HK-2 (cell line): ENCODE measurements around the gene CCDC61.

Experiments
- DNase-seq: peaks from one replicate; pipeline ENCODE4 v3.0.0-alpha.2; 2018; ENCODE audit not compliant: unreplicated experiment

Gene CCDC61

GRCh38 chr19:45973553-45974338 is 21.5 kb upstream of the CCDC61 start, which contains the start of gene NOVA2:
Gene NOVA2, minus strand, starts transcription at chr19:45973865. Its CDS starts 514 bp downstream, at chr19:45973351.
- peak; percentile 13 for DNase-seq

GRCh38 chr19:45975306-45976070 is 19.8 kb upstream of the CCDC61 start:
- no peak for DNase-seq

- no peak for DNase-seq
Observed at GRCh38 chr19:45976178-45976577, 19.1 kb upstream of the CCDC61 start.

- no peak for DNase-seq
Observed at GRCh38 chr19:45978156-45978555, 17.1 kb upstream of the CCDC61 start.

- no peak for DNase-seq
Observed at GRCh38 chr19:45981350-45981749, 13.9 kb upstream of the CCDC61 start.

GRCh38 chr19:45985321-45985720 is 9.9 kb upstream of the CCDC61 start:
- DNase-seq = no peak

GRCh38 chr19:45990113-45990728 is 5.0 kb upstream of the CCDC61 start:
- DNase-seq = no peak

- DNase-seq = no peak
Observed at GRCh38 chr19:45994456-45994997, 740 bp upstream of the CCDC61 start.

- no peak for DNase-seq
Observed at GRCh38 chr19:45995715-45996385, 583 bp downstream of the CCDC61 start.

- no peak for DNase-seq
Observed at GRCh38 chr19:45996933-45997332, 1.7 kb downstream of the CCDC61 start.

- no peak for DNase-seq
Observed at GRCh38 chr19:45998834-45999233, 3.6 kb downstream of the CCDC61 start.

- DNase-seq = no peak
Observed at GRCh38 chr19:45999653-46000121, 4.4 kb downstream of the CCDC61 start.

- no peak for DNase-seq
Observed at GRCh38 chr19:46000491-46001246, 5.4 kb downstream of the CCDC61 start.

GRCh38 chr19:46002678-46003275 is 7.5 kb downstream of the CCDC61 start:
- DNase-seq = no peak

- DNase-seq = no peak
Observed at GRCh38 chr19:46006411-46006810, 11.1 kb downstream of the CCDC61 start.

GRCh38 chr19:46009530-46010510 is 14.6 kb downstream of the CCDC61 start:
- DNase-seq = peak; percentile 78

- no peak for DNase-seq
Observed at GRCh38 chr19:46014534-46014933, 19.3 kb downstream of the CCDC61 start.

GRCh38 chr19:46014941-46015686 is 19.8 kb downstream of the CCDC61 start:
- DNase-seq = peak; percentile 77
